GM19351 (cell line): Measurements from ENCODE around the gene PARP11.
"Not testable (repeated sequence)": the region's sequence is repeated elsewhere in the genome, so short reads cannot be mapped to it uniquely, and the experiment has no call there.

Experiments
- ATAC-seq: cut with Tn5 transposase; IDR thresholded peaks from one replicate; pipeline ENCODE4 v1.9.1; 2021; ENCODE audit warnings: mild to moderate bottlenecking, moderate library complexity; ENCODE audit not compliant: unreplicated experiment

Gene PARP11

DNA sequence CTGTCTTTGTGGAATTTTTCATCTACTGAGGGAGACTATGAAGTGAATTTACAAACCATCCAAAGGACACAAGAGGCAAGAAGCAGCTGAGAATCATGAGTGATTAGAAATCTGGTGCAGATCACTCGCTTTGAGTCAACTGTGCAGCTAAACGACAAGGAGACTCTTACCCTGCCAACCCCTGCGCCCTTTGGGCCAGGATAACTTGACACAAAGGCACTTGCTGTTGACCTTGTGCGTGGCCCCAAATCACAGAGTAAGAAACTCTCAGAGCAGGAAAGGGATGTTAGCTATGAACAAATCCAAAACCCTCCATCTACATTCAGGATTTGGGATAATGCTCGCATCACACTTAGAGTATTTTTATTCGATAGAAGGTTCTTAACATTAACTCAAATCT lies 11.5 kb upstream of the PARP11 start:
- ATAC-seq: no peak

DNA sequence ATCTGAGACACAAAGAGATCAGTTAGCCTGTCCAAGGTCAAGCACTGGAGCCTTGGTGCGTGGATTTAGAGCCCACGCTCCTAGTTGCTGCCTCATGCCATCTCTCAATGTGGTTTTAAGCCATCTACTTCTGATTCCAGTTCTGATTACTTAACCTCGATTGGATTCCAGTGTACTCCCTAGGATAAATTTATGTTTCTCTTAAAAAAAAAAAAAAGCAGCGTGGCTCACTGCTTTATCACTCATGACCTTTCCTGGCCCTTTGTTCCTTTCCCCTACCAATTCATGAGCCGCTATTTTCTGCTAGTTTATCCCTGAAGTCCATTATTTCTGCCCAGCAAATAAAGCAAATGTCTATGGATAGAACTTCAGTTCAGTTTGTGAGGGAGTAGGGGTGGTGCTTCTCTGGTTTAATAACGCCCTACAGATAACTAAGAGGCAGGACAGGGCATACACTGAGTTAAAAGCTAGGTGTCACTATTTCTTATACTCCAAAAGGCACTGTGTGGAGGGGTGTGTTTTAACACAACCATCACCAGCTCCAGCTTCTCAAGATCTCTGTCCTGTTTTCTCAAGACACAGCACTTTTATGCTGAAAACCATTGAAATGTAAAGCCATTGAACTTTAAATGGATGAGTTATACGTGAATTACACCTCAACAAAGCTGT lies 9.8 kb upstream of the PARP11 start:
- ATAC-seq: no peak

- no peak for ATAC-seq
Observed at GRCh38 chr12:3882406-3882805, 9.2 kb upstream of the PARP11 start.

DNA sequence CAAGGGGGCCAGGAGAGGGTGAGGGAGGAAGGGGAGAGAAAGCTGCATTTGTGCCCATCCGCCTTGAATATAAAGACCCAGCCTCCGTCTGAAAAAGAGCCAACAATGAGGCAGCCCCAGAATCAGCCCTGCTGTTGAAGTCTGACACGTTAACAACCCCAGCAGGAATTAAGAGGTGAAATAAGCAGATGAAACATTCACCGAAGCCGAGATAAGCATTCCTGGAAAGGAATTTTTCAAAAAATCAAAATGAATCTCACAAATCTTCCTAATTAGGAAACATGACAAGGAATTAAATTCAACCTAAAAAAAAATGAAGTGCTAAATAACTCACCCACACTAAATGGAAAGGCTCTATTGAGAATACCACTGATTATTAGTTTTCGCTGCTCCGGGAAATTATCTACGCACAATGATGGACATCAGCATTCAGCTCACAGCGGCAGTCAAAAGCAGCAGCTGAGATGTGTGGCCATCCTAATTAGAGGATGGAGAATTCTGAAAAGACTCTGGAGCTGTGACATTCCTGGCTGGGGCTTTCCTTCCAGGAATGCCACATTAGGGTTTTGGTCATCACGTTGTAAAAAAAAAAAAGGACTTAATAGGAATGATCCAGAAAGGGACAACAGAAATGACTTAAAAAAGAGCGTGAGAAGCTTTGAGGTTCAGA lies 8.2 kb upstream of the PARP11 start:
- no peak for ATAC-seq

DNA sequence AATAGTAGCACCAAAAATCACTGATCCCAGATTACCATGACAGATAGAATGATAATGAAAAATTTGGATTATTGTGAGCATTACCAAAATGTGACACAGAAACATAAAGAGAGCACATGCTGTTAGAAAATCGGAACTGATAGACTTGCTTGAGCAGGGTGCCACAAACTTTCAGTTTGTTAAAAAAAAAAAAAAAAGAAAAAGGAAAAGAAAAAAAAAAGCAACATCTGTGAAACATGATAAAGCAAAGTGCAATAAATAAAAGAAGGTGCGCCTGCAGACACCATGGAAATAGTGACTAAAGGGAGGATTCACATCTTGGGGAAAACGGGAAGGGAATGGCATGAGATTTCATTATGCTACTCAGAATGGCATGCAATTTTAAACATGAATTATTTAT lies 6.6 kb upstream of the PARP11 start:
- ATAC-seq: no peak

GRCh38 chr12:3871356-3871755 lies 1.8 kb downstream of the PARP11 start:
- no peak for ATAC-seq

DNA sequence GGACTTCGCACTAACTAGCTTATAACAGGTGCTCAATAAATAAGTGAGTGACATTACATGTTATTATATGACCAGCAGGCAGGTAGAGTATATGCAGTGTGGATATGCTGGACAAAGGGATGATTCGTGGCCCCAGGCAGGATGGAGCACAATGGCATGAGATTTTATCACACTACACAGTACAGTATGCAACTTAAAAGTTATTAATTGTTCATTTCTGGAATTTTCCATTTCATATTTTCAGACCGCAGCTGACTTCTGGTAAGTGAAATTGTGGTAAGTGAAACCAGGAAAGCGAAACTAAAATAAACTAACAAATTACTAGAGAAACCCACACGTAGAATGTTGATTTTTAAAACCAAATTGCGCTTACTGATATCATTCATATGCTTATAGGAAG lies 3.3 kb downstream of the PARP11 start:
- no peak for ATAC-seq

- no peak for ATAC-seq
Observed at GRCh38 chr12:3869433-3869832, 3.8 kb downstream of the PARP11 start.

- no peak for ATAC-seq
Observed at GRCh38 chr12:3863756-3864155, 9.4 kb downstream of the PARP11 start.

DNA sequence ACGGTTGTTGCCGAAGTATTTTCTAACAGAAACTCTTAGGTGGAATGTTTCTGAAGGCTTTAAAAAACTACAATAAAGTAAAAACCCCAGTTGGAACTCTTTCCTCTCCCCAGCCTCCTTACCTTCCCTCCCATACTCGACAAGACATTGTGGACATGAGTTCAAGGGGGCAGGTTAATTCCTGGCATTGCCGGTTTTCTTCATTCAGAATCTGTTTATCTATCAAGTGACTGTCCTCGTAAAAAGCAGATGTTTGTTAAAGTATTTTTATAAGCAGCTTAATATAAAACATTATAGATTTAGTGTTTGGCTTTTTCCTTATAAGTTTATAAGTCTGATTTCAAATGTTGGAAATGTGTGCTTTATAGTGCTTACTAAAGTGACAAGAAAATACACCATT lies 30.7 kb downstream of the PARP11 start:
- no peak for ATAC-seq

- ATAC-seq: no peak
Observed at GRCh38 chr12:3841783-3842182, 31.4 kb downstream of the PARP11 start.

DNA sequence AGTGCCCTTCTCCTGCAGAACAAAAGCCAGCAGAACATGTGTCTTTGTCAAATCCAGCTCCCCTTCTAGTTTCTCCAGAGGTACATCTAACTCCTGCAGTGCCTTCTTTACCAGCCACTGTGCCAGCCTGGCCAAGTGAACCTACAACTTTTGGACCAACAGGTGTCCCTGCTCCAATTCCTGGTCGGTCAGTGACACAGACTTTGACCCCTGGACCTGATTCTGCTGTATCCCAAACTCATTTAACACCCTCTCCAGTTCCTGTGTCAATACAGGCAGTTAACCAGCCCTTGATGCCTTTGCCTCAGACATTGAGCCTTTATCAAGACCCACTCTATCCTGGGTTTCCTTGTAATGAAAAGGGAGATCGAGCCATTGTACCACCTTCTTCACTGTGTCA lies 32.4 kb downstream of the PARP11 start:
- not testable (repeated sequence) for ATAC-seq

DNA sequence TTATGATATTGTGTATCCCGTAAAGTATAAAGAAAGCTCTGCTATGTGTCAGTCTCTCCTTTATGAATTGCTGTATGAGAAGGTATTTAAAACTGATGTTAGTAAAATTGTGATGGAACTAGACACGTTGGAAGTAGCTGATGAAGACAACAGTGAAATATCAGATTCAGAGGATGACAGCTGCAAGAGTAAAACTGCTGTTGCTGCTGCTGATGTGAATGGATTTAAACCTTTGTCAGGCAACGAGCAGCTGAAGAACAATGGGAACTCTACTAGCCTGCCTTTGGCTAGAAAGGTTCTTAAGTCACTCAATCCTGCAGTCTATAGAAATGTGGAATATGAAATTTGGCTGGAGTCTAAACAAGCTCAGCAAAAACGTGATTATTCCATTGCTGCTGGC lies 33.5 kb downstream of the PARP11 start:
- not testable (repeated sequence) for ATAC-seq

DNA sequence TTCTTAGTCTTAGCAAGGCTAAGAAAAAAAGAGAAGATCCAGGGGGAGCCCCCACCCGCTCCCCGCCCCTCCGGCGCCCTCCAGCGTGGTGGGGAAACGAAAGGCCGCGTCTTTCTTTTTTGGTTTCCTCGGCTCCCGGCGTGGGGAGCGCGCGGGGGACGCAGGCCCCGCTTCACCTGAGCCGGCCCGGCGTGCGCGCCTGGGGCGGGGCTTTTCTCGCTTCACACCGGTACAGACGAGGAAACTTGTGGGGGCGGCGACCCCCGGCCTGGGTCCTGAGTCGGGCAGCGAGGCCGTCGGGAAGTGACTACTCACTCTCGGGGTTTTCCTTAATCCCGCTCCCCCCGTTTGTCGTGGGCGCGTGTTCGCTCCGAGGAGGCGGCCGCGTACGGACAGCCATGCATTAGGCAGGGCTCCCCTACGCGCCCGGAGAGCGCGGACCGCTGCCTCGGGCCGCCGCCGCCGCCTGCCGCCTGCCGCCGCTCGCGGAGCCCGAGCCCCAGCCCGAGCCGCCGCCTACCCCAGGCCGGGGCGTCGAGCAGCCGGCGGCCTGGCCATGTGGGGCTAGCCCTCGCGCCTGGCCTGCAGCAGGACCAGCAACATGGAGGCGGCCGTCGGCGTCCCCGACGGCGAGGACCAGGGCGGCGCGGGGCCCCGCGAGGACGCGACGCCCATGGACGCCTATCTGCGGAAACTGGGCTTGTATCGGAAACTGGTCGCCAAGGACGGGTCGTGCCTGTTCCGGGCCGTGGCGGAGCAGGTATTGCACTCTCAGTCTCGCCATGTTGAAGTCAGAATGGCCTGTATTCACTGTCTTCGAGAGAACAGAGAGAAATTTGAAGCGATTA lies 34.3 kb downstream of the PARP11 start:
- not testable (repeated sequence) for ATAC-seq

- no peak for ATAC-seq
Observed at GRCh38 chr12:3838076-3838475, 35.1 kb downstream of the PARP11 start.

DNA sequence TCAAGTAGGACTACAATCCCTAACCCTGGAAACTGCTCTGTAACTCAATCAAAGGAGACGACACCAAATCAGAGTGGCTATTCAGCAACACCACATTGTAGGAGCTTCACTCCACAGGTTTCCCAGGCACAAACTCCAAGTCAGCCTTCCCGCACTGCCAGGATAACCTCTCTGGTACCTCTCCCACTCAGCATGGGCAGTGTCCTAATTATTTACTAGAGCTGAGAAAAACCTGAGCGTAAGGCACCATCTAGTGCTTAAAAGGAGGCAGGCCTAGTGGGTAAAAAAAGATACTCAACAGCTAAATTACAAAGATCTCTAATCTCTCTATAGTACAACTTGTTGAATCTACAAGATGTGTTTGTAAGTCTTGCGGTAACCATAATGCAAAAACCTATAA lies 36.1 kb downstream of the PARP11 start:
- no peak for ATAC-seq

DNA sequence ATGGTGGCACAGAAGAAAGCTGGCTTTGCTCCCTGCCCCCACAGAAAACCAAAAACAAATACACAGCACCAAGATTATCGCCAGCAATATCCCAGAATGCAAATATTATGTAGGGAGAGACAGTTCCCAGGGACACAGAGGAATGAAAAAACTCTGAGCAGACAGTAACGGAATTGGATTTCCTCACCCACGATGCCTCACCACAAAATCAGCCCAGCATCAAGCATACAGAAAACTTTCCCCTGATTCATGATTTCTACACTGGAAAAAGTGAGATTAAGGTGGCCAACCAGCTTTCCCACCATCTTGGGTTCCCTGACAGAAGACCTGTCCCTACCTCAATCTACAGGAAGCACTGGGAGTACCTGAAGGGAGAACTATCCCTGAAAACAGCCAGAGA lies 36.6 kb downstream of the PARP11 start:
- ATAC-seq: no peak

DNA sequence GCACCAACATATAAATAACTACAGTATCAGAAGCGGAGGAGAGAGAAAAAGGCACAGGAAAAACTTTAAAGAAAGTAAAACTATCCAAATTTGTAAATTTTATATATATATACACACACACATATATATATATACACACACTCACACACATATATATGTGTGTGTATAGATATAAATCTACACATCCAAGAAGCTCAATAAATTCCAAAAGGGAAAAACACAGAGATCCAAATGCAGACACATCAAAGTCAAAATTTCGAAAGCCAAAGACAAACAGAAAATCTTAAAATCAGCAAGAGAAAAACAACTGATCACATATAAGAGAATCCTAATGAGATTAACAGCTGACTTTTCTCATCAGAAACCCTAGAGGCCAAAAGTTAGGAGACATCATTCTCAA lies 37.3 kb downstream of the PARP11 start:
- ATAC-seq: no peak

DNA sequence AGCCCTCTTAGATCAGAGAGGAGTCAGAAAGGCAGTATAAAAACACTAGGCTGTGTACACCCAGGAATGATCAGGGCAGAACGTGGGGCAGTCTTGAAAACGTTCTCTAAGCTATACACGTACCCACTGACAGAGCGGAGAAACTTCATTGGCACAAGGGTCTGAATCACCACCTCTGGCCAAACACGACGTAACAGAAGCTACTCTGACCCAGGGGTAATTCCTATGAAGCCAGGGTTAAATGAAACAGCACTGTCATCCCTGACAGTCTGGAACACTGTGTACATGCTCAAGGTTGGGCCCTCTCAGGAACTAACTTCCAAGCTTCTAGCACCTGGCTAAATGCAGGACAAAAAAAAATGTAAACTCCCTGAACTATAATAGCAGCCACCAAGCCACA lies 38.4 kb downstream of the PARP11 start:
- no peak for ATAC-seq

GRCh38 chr12:3833670-3834310 lies 39.4 kb downstream of the PARP11 start:
- no peak for ATAC-seq

GRCh38 chr12:3832738-3833137 lies 40.5 kb downstream of the PARP11 start:
- ATAC-seq: no peak
